Smooth muscle cell (in vitro differentiated cells): ENCODE measurements around the gene TIMM22. TPM values are rescaled to one million over a fixed set of nuclear protein-coding genes. Genes with fewer than 3 reads are reported as not detected.

Source experiments
- DNase-seq: peaks from one replicate; lab custom pipeline; 2025; ENCODE audit not compliant: unreplicated experiment; lab: John Stamatoyannopoulos, UW
- H2AFZ ChIP-seq: fragments of 200-600 bp; sonication (generic); 2 replicates; pipeline ENCODE4 v1.6.0; 2016; ENCODE audit warnings: antibody characterized with exemption, low read depth, mild to moderate bottlenecking
- H3F3A ChIP-seq: fragments of 200-600 bp; sonication (generic); 2 replicates; pipeline ENCODE4 v1.6.0; 2017; ENCODE audit warnings: antibody characterized with exemption, low read depth
- H3K27ac ChIP-seq: fragments of 200-600 bp; sonication (generic); 2 replicates; pipeline ENCODE4 v1.5.1; 2016; ENCODE audit warnings: low read depth, mild to moderate bottlenecking
- H3K27me3 ChIP-seq: fragments of 200-600 bp; sonication (generic); 2 replicates; pipeline ENCODE4 v1.6.1; 2016; ENCODE audit warnings: low read depth, mild to moderate bottlenecking
- H3K36me3 ChIP-seq: fragments of 200-600 bp; sonication (generic); 2 replicates; pipeline ENCODE4 v1.5.1; 2016; ENCODE audit warnings: low read depth
- H3K4me1 ChIP-seq: fragments of 200-600 bp; sonication (generic); 2 replicates; pipeline ENCODE4 v1.5.1; 2016; ENCODE audit warnings: low read depth
- H3K4me2 ChIP-seq: fragments of 200-600 bp; sonication (generic); 2 replicates; pipeline ENCODE4 v1.6.0; 2016; ENCODE audit warnings: mild to moderate bottlenecking
- H3K4me3 ChIP-seq: fragments of 200-600 bp; sonication (generic); 2 replicates; pipeline ENCODE4 v1.5.1; 2016; ENCODE audit warnings: mild to moderate bottlenecking
- H3K79me2 ChIP-seq: fragments of 200-600 bp; sonication (generic); 2 replicates; pipeline ENCODE4 v1.6.0; 2016; ENCODE audit warnings: low read depth, mild to moderate bottlenecking
- H3K9ac ChIP-seq: fragments of 200-600 bp; sonication (generic); 2 replicates; pipeline ENCODE4 v1.6.0; 2016; ENCODE audit warnings: low read depth
- H3K9me3 ChIP-seq: fragments of 200-600 bp; sonication (generic); replicated peaks from 2 replicates; pipeline ENCODE4 v1.5.1; 2016; ENCODE audit warnings: low read depth
- H4K20me1 ChIP-seq: fragments of 200-600 bp; sonication (generic); 2 replicates; pipeline ENCODE4 v1.6.0; 2016; ENCODE audit warnings: low read depth
- WGBS: methylation state at CpG from one replicate; pipeline ENCODE4 v1.1.7; 2016; ENCODE audit warnings: low lambda C conversion rate; 5-methylcytosine and 5-hydroxymethylcytosine counted together
- polyA plus RNA-seq: library from polyadenylated mRNA; unstranded; fragments of >200 nt; fragmentation: Nextera tagmentation; extraction: Ambion mirVana; gene quantifications from 2 replicates; pipeline ENCODE4 v1.2.1, GENCODE V29; 2016
- total RNA-seq: library from RNA; depleted of rRNA; stranded (reverse); fragments of >200 nt; gene quantifications from 2 replicates; pipeline ENCODE4 v1.2.3, GENCODE V29; 2014
- TF ChIP-seq, protein P1 (sequence below): fragments of 200-600 bp; sonication (generic); IDR thresholded peaks from 2 replicates; pipeline ENCODE4 v1.5.1; 2017; ENCODE audit warnings: borderline replicate concordance, mild to moderate bottlenecking, antibody characterized with exemption; ENCODE audit not compliant: insufficient read depth, poor library complexity, severe bottlenecking

The TIMM22 gene
- total and polyA plus RNA-seq, 2 experiments from 2014 or later = 13.7 to 24.0 TPM

DNA sequence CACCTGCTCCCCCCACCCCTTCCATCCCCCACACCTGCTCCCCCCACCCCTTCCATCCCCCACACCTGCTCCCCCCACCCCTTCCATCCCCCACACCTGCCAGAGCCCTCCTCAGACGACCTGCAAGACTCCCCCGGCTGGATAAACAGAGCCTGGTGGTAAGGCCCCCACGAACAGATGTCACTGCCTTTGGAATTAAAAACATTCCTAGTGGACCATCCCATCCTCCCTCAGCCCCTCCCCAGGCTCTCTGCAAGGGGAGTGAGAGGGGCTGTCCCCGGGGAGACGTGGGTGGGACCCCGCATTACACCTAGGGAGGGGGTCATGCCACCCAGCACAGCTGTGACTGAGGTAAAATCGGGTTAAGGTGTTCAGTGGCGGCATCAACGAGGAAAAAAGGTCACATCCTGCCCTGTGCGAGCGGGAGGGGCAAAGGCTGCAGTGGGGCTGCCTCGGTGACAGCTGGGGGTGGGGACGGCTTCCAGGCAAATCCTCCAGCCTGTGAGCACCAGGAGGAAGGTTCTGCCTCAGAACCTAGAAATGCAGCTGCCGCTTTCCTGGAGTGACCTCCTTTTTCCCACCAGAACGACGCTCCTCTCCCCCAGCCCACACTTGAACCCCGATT is 38.7 kb downstream of the TIMM22 start:
- Histone ChIP-seq H3K36me3 (no peaks in the 10 kb centered on the region), H3K4me2 (no peak overlapping the region), H4K20me1 (peaks cover 93% of the 10 kb centered on the region), H2AFZ (no peak overlapping the region), H3K9me3 (no peaks in the 10 kb centered on the region), H3F3A (no peaks in the 10 kb centered on the region), H3K9ac (no peak overlapping the region), H3K27me3 (peaks cover 3% of the 10 kb centered on the region), H3K4me3 (no peak overlapping the region), H3K4me1 (no peaks in the 10 kb centered on the region), H3K27ac (no peak overlapping the region), H3K79me2 (no peaks in the 10 kb centered on the region)
- 79% methylated on average over 16 of the region's 17 CpGs for WGBS
- TF ChIP-seq, protein P1, sequence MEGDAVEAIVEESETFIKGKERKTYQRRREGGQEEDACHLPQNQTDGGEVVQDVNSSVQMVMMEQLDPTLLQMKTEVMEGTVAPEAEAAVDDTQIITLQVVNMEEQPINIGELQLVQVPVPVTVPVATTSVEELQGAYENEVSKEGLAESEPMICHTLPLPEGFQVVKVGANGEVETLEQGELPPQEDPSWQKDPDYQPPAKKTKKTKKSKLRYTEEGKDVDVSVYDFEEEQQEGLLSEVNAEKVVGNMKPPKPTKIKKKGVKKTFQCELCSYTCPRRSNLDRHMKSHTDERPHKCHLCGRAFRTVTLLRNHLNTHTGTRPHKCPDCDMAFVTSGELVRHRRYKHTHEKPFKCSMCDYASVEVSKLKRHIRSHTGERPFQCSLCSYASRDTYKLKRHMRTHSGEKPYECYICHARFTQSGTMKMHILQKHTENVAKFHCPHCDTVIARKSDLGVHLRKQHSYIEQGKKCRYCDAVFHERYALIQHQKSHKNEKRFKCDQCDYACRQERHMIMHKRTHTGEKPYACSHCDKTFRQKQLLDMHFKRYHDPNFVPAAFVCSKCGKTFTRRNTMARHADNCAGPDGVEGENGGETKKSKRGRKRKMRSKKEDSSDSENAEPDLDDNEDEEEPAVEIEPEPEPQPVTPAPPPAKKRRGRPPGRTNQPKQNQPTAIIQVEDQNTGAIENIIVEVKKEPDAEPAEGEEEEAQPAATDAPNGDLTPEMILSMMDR = no peak
- no peak for DNase-seq

DNA sequence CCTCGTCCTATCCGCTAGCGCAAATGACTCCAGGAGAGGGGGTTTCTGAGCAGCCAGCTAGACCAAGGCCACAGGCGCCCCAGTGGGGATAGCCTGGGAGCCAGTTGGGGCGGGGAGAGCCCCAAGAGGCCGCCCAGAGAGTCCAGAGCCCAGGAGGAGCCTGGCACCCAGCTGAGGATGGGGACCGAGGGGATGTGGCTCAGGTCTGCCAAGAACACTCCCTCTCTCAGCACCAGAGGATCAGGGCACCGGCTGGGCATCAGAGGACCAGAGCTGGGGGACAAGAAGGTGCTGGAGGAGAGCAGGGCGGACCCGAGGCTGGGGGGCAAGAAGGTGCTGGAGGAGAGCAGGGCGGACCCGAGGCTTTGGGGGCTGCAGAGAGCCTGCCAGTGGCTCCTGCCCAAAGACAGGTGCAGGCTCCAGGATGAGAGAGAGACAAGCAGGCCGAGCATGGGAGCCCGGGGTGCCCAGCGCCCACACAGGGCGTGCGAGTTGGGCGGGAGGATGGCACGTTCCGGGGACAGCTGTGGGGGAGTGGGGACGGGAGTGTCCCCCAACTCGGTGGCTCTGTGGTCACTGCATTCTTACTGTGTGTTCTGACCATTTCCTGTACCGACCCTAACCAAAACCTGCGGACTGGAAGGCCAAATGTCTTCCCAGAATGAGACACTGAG is 39.4 kb downstream of the TIMM22 start:
- 91% methylated on average over 23 of the region's 24 CpGs for WGBS
- TF ChIP-seq, protein P1 = no peak
- no peak for DNase-seq
- Histone ChIP-seq H4K20me1 (peaks cover 92% of the 10 kb centered on the region), H3K36me3 (no peaks in the 10 kb centered on the region), H3F3A (no peaks in the 10 kb centered on the region), H2AFZ (no peak overlapping the region), H3K79me2 (no peaks in the 10 kb centered on the region), H3K4me2 (no peak overlapping the region), H3K4me3 (no peak overlapping the region), H3K9ac (no peak overlapping the region), H3K27me3 (peaks cover 3% of the 10 kb centered on the region), H3K9me3 (no peaks in the 10 kb centered on the region), H3K4me1 (no peaks in the 10 kb centered on the region), H3K27ac (no peak overlapping the region)

DNA sequence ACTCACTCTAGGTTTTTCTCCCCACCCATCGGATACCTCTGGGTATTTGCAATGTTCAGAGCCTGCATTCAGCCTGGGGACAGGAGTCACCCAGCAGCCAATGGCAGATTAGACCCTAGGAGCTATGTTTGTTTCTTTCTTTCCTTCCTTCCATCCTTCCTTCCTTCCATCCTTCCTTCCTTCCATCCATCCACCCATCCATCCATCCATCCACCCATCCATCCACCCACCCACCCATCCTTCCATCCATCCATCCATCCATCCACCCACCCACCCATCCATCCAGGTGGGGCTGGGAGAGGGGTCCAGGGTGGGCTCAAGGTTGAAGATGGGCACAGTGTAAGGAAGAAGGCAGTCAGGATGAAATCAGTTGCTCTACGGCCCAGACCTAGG is 39.9 kb downstream of the TIMM22 start:
- peaks cover 91% of the 10 kb centered on the region for H4K20me1 ChIP-seq
- no peaks in the 10 kb centered on the region for H3F3A ChIP-seq
- peaks cover 3% of the 10 kb centered on the region for H3K27me3 ChIP-seq
- no peak overlapping the region for H3K9ac ChIP-seq
- no peaks in the 10 kb centered on the region for H3K36me3 ChIP-seq
- H3K27ac ChIP-seq = no peak overlapping the region
- no peak overlapping the region for H2AFZ ChIP-seq
- TF ChIP-seq, protein P1 = no peak
- no peaks in the 10 kb centered on the region for H3K9me3 ChIP-seq
- no peaks in the 10 kb centered on the region for H3K4me1 ChIP-seq
- H3K79me2 ChIP-seq = no peaks in the 10 kb centered on the region
- H3K4me2 ChIP-seq = no peak overlapping the region
- no peak for DNase-seq
- WGBS = 100% methylated on average over 2 of the region's 2 CpGs
- no peak overlapping the region for H3K4me3 ChIP-seq
